HG02642 (cell line): Measurements from ENCODE around the gene CDC16.

Source experiments
- ATAC-seq: cut with Tn5 transposase; IDR thresholded peaks from one replicate; pipeline ENCODE4 v1.9.1; 2021; ENCODE audit warnings: mild to moderate bottlenecking; ENCODE audit not compliant: unreplicated experiment, poor library complexity

The CDC16 gene

GRCh38 chr13:114296448-114296847, 61.8 kb downstream of the CDC16 start:
- no peak for ATAC-seq

- no peak for ATAC-seq
These were observed 62.2 kb downstream of the CDC16 start for GRCh38 chr13:114296902-114297301.

- ATAC-seq: no peak
These were observed 64.2 kb downstream of the CDC16 start for GRCh38 chr13:114298866-114299265.

GRCh38 chr13:114299604-114300305, 65.1 kb downstream of the CDC16 start:
- no peak for ATAC-seq

GRCh38 chr13:114303700-114304327, 69.1 kb downstream of the CDC16 start:
- ATAC-seq: no peak

- ATAC-seq: no peak
These were observed 69.8 kb downstream of the CDC16 start for GRCh38 chr13:114304346-114305034.

- no peak for ATAC-seq
These were observed 74.4 kb downstream of the CDC16 start for GRCh38 chr13:114309086-114309485.

GRCh38 chr13:114309806-114310410, 75.2 kb downstream of the CDC16 start:
- ATAC-seq: no peak

- ATAC-seq: no peak
These were observed 76.3 kb downstream of the CDC16 start for GRCh38 chr13:114310956-114311355.

GRCh38 chr13:114311387-114311786, 76.7 kb downstream of the CDC16 start:
- ATAC-seq: no peak

- ATAC-seq: no peak
These were observed 77.2 kb downstream of the CDC16 start for GRCh38 chr13:114311908-114312307.

GRCh38 chr13:114313061-114313860, 78.6 kb downstream of the CDC16 start:
- no peak for ATAC-seq

GRCh38 chr13:114314074-114314912, 79.6 kb downstream of the CDC16 start, which contains the start of gene CHAMP1:
TSS of gene CHAMP1 (plus strand) at chr13:114314503. CDS start at chr13:114323843, 9,340 bp downstream.
- ATAC-seq: peak; percentile 92

GRCh38 chr13:114315074-114315785, 80.5 kb downstream of the CDC16 start:
- no peak for ATAC-seq

GRCh38 chr13:114318624-114319023, 83.9 kb downstream of the CDC16 start:
- no peak for ATAC-seq

GRCh38 chr13:114319441-114319913, 84.8 kb downstream of the CDC16 start:
- no peak for ATAC-seq

- ATAC-seq: no peak
These were observed 85.4 kb downstream of the CDC16 start for GRCh38 chr13:114320065-114320464.

GRCh38 chr13:114321256-114321655, 86.6 kb downstream of the CDC16 start:
- ATAC-seq: no peak
